Esophagus muscularis mucosa (tissue), 4 donors: ENCODE measurements around the gene TBC1D5. TPM values are rescaled to one million over a fixed set of nuclear protein-coding genes. Genes with fewer than 3 reads are reported as not detected.

Source experiments
- DNase-seq: peaks from one replicate; pipeline ENCODE4 v3.0.0-alpha.2; 2017; ENCODE audit errors: extremely low spot score
- H3K27ac ChIP-seq, 4 donors: fragments of 200-600 bp; sonication (generic); replicated peaks in 1 of 4; 1 replicate in 3 of 4; 2 replicates in 1 of 4; pipeline ENCODE4 v1.5.1; 2016 to 2019; ENCODE audit warnings: mild to moderate bottlenecking in 1 of 4
- H3K27me3 ChIP-seq, 4 donors: fragments of 200-600 bp; sonication (generic); one replicate each; pipeline versions ENCODE4 v1.5.1 to v1.6.0; 2016 to 2019
- H3K36me3 ChIP-seq, 4 donors: fragments of 200-600 bp; sonication (generic); one replicate each; pipeline ENCODE4 v1.5.1; 2016 to 2019
- H3K4me1 ChIP-seq, 4 donors: fragments of 200-600 bp; sonication (generic); one replicate each; pipeline ENCODE4 v1.5.1; 2016 to 2019
- H3K4me3 ChIP-seq, 4 donors: fragments of 200-600 bp; sonication (generic); 1 replicate in 2 of 4; 2 replicates in 2 of 4; pipeline ENCODE4 v1.5.1; 2016 to 2019; ENCODE audit warnings: mild to moderate bottlenecking in 4 of 4, moderate library complexity in 1 of 4
- H3K9me3 ChIP-seq, 4 donors: fragments of 200-600 bp; sonication (generic); 1 replicate in 3 of 4; 2 replicates in 1 of 4; pipeline ENCODE4 v1.5.1; 2016 to 2019
- CTCF ChIP-seq, 3 experiments: fragments of 200-600 bp in 2 of 3; fragments of 450-650 bp in 1 of 3; sonication (generic) in 2 of 3; IDR thresholded peaks; one replicate each; pipeline ENCODE4 v1.5.1; 2017 to 2019; ENCODE audit warnings: antibody characterized with exemption in 3 of 3, mild to moderate bottlenecking in 2 of 3, moderate library complexity in 1 of 3
- EP300 ChIP-seq: sonication (generic); formaldehyde crosslinking; IDR thresholded peaks from one replicate; pipeline ENCODE4 v1.6.1; 2017; ENCODE audit warnings: antibody characterized with exemption
- POLR2A ChIP-seq: fragments of 450-650 bp; IDR thresholded peaks from one replicate; pipeline ENCODE4 v1.6.1; 2017; ENCODE audit warnings: antibody characterized with exemption, moderate library complexity, mild to moderate bottlenecking, low read depth
- POLR2AphosphoS5 ChIP-seq, 2 donors: sonication (generic); formaldehyde crosslinking; IDR thresholded peaks; one replicate each; pipeline ENCODE4 v1.6.1; 2017; ENCODE audit warnings: antibody characterized with exemption in 2 of 2
- WGBS: methylation state at CpG from one replicate; pipeline ENCODE4 v1.1.5; 2018; 5-methylcytosine and 5-hydroxymethylcytosine counted together
- intact Hi-C: fragments of 100-400 bp; cut with DNase I; formaldehyde crosslinking; loops from one replicate; pipeline ENCODE4 v1.15.1; 2023
- total RNA-seq, 4 donors: library from RNA; depleted of rRNA; stranded (reverse); fragments of >200 nt; gene quantifications; one replicate each; pipeline versions ENCODE4 v1.1.0 to v1.2.1, GENCODE V29; 2016

TBC1D5 gene
- total RNA-seq, 4 donors from 2014 or later: 54.0 to 83.1 (median 63.6) TPM

GRCh38 chr3:17386432-17386831, 356.0 kb downstream of the TBC1D5 start:
- Histone ChIP-seq H3K4me1 (no peaks in the 10 kb centered on the region), H3K9me3 (no peaks in the 10 kb centered on the region), H3K36me3 (peaks cover 0 to 10% (median 5%) of the 10 kb centered on the region in 4 donors), H3K27me3 (no peaks in the 10 kb centered on the region), H3K27ac (no peak overlapping the region), H3K4me3 (no peak overlapping the region)
- no peak for DNase-seq
- intact Hi-C loops: no loop called here
- WGBS: 92% methylated on average over 8 of the region's 8 CpGs
- no peak for TF ChIP-seq POLR2A
- no peak for TF ChIP-seq CTCF (IDR thresholded peaks at IDR 0.05)
- no peak for TF ChIP-seq EP300
- no peak for TF ChIP-seq POLR2AphosphoS5 (IDR thresholded peaks at IDR 0.05)

DNA sequence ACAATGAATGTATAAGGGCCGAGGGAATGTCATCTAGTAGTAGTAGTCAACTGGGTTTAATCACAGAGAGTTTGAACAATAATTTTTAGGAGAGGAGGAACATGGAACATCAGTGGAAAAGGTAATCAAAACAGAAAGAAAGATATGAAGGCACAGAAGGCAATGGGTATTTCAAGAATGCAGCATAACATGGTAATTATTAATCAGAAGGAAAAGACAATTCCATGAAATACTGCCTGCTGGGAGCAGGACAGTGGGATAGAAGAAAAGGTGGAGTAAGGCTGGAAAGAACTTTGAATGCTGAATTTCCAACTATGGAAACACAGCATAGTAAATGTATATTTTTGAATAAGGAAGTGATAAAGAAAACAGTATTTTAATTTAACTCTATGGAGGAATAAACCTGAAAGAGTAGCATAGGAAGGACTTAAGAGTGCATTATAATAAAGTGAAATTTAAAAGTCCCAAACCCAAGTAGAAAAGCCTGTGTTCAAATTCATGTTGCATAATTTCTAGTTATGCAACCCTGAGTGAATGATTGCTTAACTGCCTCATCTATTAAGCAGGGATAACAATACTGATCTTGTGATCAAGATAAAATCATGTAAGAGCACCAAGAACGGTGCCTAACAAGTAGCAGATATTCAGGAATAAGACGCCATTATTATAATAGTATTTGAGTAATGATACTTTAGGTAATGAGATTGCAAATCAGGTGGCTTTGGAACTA, 357.7 kb downstream of the TBC1D5 start:
- no peak for TF ChIP-seq CTCF (IDR thresholded peaks at IDR 0.05)
- TF ChIP-seq EP300: no peak
- no peak for TF ChIP-seq POLR2A
- no peak for TF ChIP-seq POLR2AphosphoS5 (IDR thresholded peaks at IDR 0.05)
- WGBS: 92% methylated on average over 3 of the region's 3 CpGs
- Histone ChIP-seq H3K36me3 (peaks cover 0 to 6% (median 2%) of the 10 kb centered on the region in 4 donors), H3K9me3 (no peaks in the 10 kb centered on the region), H3K27me3 (no peaks in the 10 kb centered on the region), H3K27ac (no peak overlapping the region), H3K4me1 (no peaks in the 10 kb centered on the region), H3K4me3 (no peak overlapping the region)
- no peak for DNase-seq
- intact Hi-C loops: no loop called here

GRCh38 chr3:17373304-17373703, 369.1 kb downstream of the TBC1D5 start:
- intact Hi-C loops: no loop called here
- TF ChIP-seq CTCF (IDR thresholded peaks at IDR 0.05) (no peak), POLR2AphosphoS5 (IDR thresholded peaks at IDR 0.05) (no peak), POLR2A (no peak), EP300 (no peak)
- no peak for DNase-seq
- Histone ChIP-seq H3K27me3 (no peaks in the 10 kb centered on the region), H3K4me3 (no peak overlapping the region), H3K9me3 (no peaks in the 10 kb centered on the region), H3K4me1 (peaks cover 0 to 9% (median 2%) of the 10 kb centered on the region in 4 donors), H3K36me3 (peaks cover 0 to 14% (median 6%) of the 10 kb centered on the region in 4 donors), H3K27ac (no peak overlapping the region)
- WGBS: 88% methylated on average over 1 of the region's 1 CpG

DNA sequence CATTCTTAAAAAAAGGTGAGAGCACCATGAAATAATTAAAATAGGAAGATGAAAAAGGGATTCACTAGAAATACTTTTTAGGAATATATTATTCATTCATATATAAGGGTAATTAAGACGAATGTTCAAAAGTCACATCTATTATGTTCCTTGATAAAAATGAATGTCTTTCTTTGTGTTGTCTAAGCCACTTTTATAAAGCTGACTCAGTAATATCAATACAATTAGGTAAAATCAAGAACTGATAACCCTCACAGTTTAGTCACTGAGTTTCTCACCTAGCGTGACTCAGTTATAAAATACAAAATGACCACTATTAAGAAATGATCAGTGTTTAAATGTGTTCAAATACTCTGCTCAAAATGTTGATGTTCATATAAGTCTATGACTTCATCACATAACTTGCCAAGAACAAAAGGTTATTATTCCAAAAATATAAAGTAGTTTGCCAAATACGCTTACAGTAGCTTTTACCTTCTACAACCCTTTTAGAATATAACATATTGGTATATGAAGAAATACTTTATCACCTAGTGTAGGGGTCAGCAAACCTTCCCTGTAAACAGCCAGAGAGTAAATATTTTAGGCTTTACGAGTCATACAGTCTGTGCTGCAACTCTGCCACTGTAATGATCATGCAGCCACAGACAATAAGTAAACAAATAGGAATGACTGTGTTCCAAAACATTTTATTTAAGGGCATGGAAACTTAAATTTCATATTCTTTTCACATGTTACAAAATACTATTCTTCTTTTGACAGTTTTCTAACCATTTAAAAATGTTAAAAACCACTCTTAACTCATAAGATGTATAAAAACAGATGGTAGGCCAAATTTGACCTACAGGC, 369.8 kb downstream of the TBC1D5 start:
- 73% methylated on average over 4 of the region's 4 CpGs for WGBS
- no peaks in the 10 kb centered on the region for H3K9me3 ChIP-seq
- H3K4me3 ChIP-seq: no peak overlapping the region
- H3K4me1 ChIP-seq: peaks cover 0 to 9% (median 2%) of the 10 kb centered on the region in 4 donors
- DNase-seq: no peak
- H3K27ac ChIP-seq: no peak overlapping the region
- intact Hi-C loops: no loop called here
- TF ChIP-seq EP300 (no peak), POLR2AphosphoS5 (IDR thresholded peaks at IDR 0.05) (no peak), CTCF (IDR thresholded peaks at IDR 0.05) (no peak), POLR2A (no peak)
- H3K36me3 ChIP-seq: peaks cover 0 to 14% (median 6%) of the 10 kb centered on the region in 4 donors
- H3K27me3 ChIP-seq: no peaks in the 10 kb centered on the region
